ENCODE results near the gene FAM193A.

FAM193A gene

GRCh38 chr4:2565533-2565932, 29.1 kb downstream of the FAM193A start:
- peaks cover 93% of the 10 kb centered on the region for H3K79me2 ChIP-seq (ENCODE audit: low read length)
- no peaks in the 10 kb centered on the region for H3K4me1 ChIP-seq (ENCODE audit: low read length)
- TF ChIP-seq EZH2phosphoT487 (IDR thresholded peaks at IDR 0.05; ENCODE audit: low read depth), result no peak
- TF ChIP-seq CTCF (IDR thresholded peaks at IDR 0.05; ENCODE audit: low read depth, low read length), result no peak
- H3K9me3 ChIP-seq (ENCODE audit: insufficient read depth, low read length), result no peaks in the 10 kb centered on the region
- H4K20me1 ChIP-seq (ENCODE audit: insufficient read depth, low read length), result peaks cover 55% of the 10 kb centered on the region
- no peak overlapping the region for H3K27ac ChIP-seq (ENCODE audit: low read length)
- H3K27me3 ChIP-seq (ENCODE audit: low read depth, low read length), result no peaks in the 10 kb centered on the region
- no peaks in the 10 kb centered on the region for H3K36me3 ChIP-seq (replicated peaks; ENCODE audit: low read depth, low read length)
- no peak overlapping the region for H3K9ac ChIP-seq (ENCODE audit: low read length)
- H3K4me3 ChIP-seq (ENCODE audit: low read length), result no peak overlapping the region
- H3K4me2 ChIP-seq (ENCODE audit: low read length), result no peak overlapping the region
- no peak overlapping the region for H2AFZ ChIP-seq (ENCODE audit: low read depth, low read length)

GRCh38 chr4:2570036-2570435, 33.6 kb downstream of the FAM193A start:
- peaks cover 93% of the 10 kb centered on the region for H3K79me2 ChIP-seq (ENCODE audit: low read length)

GRCh38 chr4:2570551-2571222, 34.2 kb downstream of the FAM193A start:
- no peak overlapping the region for H3K4me2 ChIP-seq (ENCODE audit: low read length)

More at GRCh38 chr4:2570036-2570435, 33.6 kb downstream of the FAM193A start:
- H3K4me1 ChIP-seq (ENCODE audit: low read length), result no peaks in the 10 kb centered on the region
- H4K20me1 ChIP-seq (ENCODE audit: insufficient read depth, low read length), result peaks cover 65% of the 10 kb centered on the region
- H3K36me3 ChIP-seq (replicated peaks; ENCODE audit: low read depth, low read length), result no peaks in the 10 kb centered on the region
- H3K27me3 ChIP-seq (ENCODE audit: low read depth, low read length), result no peaks in the 10 kb centered on the region
- no peak for TF ChIP-seq EZH2phosphoT487 (IDR thresholded peaks at IDR 0.05; ENCODE audit: low read depth)
- TF ChIP-seq CTCF (IDR thresholded peaks at IDR 0.05; ENCODE audit: low read depth, low read length), result no peak
- no peak overlapping the region for H3K4me3 ChIP-seq (ENCODE audit: low read length)
- no peak overlapping the region for H3K4me2 ChIP-seq (ENCODE audit: low read length)
- H3K9me3 ChIP-seq (ENCODE audit: insufficient read depth, low read length), result no peaks in the 10 kb centered on the region
- no peak overlapping the region for H3K27ac ChIP-seq (ENCODE audit: low read length)
- H2AFZ ChIP-seq (ENCODE audit: low read depth, low read length), result no peak overlapping the region
- H3K9ac ChIP-seq (ENCODE audit: low read length), result no peak overlapping the region

GRCh38 chr4:2572076-2572475, 35.6 kb downstream of the FAM193A start:
- Histone ChIP-seq H3K79me2 (ENCODE audit: low read length) (peaks cover 95% of the 10 kb centered on the region), H3K9ac (ENCODE audit: low read length) (no peak overlapping the region), H4K20me1 (ENCODE audit: insufficient read depth, low read length) (peaks cover 76% of the 10 kb centered on the region)

More at GRCh38 chr4:2570551-2571222, 34.2 kb downstream of the FAM193A start:
- H3K4me3 ChIP-seq (ENCODE audit: low read length), result no peak overlapping the region
- peaks cover 67% of the 10 kb centered on the region for H4K20me1 ChIP-seq (ENCODE audit: insufficient read depth, low read length)
- H3K9ac ChIP-seq (ENCODE audit: low read length), result no peak overlapping the region
- no peaks in the 10 kb centered on the region for H3K36me3 ChIP-seq (replicated peaks; ENCODE audit: low read depth, low read length)
- H3K79me2 ChIP-seq (ENCODE audit: low read length), result peaks cover 93% of the 10 kb centered on the region
- H2AFZ ChIP-seq (ENCODE audit: low read depth, low read length), result no peak overlapping the region
- H3K27me3 ChIP-seq (ENCODE audit: low read depth, low read length), result no peaks in the 10 kb centered on the region
- TF ChIP-seq CTCF (IDR thresholded peaks at IDR 0.05; ENCODE audit: low read depth, low read length) (no peak), EZH2phosphoT487 (IDR thresholded peaks at IDR 0.05; ENCODE audit: low read depth) (no peak)
- no peaks in the 10 kb centered on the region for H3K9me3 ChIP-seq (ENCODE audit: insufficient read depth, low read length)
- H3K27ac ChIP-seq (ENCODE audit: low read length), result no peak overlapping the region
- H3K4me1 ChIP-seq (ENCODE audit: low read length), result no peaks in the 10 kb centered on the region

More at GRCh38 chr4:2572076-2572475, 35.6 kb downstream of the FAM193A start:
- no peaks in the 10 kb centered on the region for H3K36me3 ChIP-seq (replicated peaks; ENCODE audit: low read depth, low read length)
- TF ChIP-seq CTCF (IDR thresholded peaks at IDR 0.05; ENCODE audit: low read depth, low read length), result no peak
- TF ChIP-seq EZH2phosphoT487 (IDR thresholded peaks at IDR 0.05; ENCODE audit: low read depth), result no peak
- H2AFZ ChIP-seq (ENCODE audit: low read depth, low read length), result no peak overlapping the region
- no peaks in the 10 kb centered on the region for H3K4me1 ChIP-seq (ENCODE audit: low read length)
- no peak overlapping the region for H3K4me3 ChIP-seq (ENCODE audit: low read length)
- no peaks in the 10 kb centered on the region for H3K9me3 ChIP-seq (ENCODE audit: insufficient read depth, low read length)
- no peaks in the 10 kb centered on the region for H3K27me3 ChIP-seq (ENCODE audit: low read depth, low read length)
- H3K4me2 ChIP-seq (ENCODE audit: low read length), result no peak overlapping the region
- H3K27ac ChIP-seq (ENCODE audit: low read length), result no peak overlapping the region

All from OCI-LY3 (cell line).